GM21619 (cell line): ENCODE measurements around the gene ADAMTS6.
"Not testable (repeated sequence)": the region's sequence is repeated elsewhere in the genome, so short reads cannot be mapped to it uniquely, and the experiment has no call there.

Experiments used
- ATAC-seq: cut with Tn5 transposase; IDR thresholded peaks from one replicate; pipeline ENCODE4 v1.9.1; 2021; ENCODE audit not compliant: unreplicated experiment

Gene ADAMTS6

GRCh38 chr5:65370505-65370904 lies 111.2 kb downstream of the ADAMTS6 start:
- ATAC-seq, result not testable (repeated sequence)

DNA sequence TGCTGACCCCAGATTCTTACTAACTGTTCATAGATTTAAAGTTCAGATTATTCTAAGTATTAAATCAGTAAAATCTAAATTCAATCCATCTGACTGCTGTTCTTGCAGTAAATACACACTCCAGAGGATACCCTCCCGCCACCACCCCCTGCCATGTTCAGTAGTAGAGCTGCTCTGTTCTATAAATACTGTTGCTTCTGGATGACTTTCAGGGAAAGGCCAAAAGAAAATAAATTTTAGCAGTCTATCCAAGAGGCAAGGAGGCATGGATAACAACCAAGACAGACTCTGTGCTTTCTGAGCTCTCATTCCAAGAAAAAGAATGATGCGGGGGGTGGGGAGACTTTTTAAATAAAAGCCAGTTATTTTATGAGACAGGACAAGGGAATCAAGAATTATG lies 115.1 kb downstream of the ADAMTS6 start:
- no peak for ATAC-seq

DNA sequence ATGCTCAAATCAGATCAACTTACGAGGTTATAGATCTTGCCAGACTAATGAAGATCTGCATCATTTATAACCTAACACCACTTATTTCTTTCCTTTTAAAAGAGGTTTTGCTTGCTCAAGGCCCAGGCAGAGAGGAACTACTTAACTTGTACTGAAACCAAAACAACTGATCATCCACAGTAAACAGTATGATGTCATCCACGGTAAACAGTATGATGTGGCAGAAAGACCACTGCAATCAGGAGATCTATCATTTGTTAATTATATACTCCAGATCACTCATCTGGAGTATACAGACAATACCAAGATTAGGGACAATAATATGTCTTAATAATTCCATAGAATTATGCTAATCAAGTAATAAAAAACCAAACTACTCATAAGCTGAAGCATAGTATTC lies 116.8 kb downstream of the ADAMTS6 start:
- no peak for ATAC-seq

GRCh38 chr5:65363499-65363898 lies 118.2 kb downstream of the ADAMTS6 start:
- no peak for ATAC-seq

DNA sequence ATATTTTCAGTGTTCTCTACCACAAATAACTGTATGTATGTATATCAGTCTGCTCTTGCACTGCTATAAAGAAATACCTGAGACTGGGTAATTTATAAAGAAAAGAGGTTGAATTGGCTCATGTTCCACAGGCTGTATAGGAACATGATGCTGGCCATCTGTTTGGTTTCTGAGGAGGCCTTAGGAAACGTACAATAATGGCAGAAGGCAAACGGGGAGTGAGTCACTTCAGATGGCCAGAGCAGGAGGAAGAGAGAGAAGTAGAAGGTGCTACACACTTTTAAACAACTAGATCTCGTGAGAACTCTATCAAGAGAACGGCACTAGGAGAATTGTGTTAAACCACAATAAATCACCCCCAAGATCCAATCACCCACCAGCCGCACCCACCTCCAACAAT lies 121.7 kb downstream of the ADAMTS6 start:
- ATAC-seq, result no peak

- no peak for ATAC-seq
These were observed 122.2 kb downstream of the ADAMTS6 start for GRCh38 chr5:65359569-65359968.

GRCh38 chr5:65356274-65356673 lies 125.4 kb downstream of the ADAMTS6 start:
- ATAC-seq, result no peak

- no peak for ATAC-seq
These were observed 126.4 kb downstream of the ADAMTS6 start for GRCh38 chr5:65355301-65355700.

GRCh38 chr5:65341835-65342234 lies 139.9 kb downstream of the ADAMTS6 start:
- no peak for ATAC-seq

DNA sequence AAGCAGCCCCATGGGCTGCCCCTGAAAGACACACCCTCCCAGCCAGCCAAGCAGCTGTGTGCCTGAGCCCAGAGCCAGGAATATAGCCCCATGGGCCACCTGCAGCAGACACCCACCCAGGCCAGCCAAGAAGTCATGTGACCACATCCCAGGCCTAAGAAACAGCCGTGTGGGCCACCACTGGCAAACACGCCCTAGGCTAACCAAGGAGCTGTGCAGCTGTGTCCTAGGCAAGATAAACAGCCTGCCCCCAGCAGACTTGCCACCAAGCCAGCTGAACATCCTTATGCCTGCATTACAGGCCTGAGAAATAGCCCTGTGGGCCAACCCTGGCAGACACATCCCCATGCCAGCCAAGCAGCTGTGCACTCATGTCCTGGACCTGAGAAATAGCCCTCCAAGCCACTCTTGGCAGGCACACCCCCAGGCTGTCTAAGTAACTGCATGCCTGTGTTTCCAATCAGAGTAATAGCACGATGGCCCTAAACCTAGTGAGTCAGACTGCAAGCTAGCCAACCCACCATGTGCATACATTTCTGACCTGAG lies 143.0 kb downstream of the ADAMTS6 start:
- no peak for ATAC-seq

- no peak for ATAC-seq
These were observed 147.6 kb downstream of the ADAMTS6 start for GRCh38 chr5:65334077-65334476.

DNA sequence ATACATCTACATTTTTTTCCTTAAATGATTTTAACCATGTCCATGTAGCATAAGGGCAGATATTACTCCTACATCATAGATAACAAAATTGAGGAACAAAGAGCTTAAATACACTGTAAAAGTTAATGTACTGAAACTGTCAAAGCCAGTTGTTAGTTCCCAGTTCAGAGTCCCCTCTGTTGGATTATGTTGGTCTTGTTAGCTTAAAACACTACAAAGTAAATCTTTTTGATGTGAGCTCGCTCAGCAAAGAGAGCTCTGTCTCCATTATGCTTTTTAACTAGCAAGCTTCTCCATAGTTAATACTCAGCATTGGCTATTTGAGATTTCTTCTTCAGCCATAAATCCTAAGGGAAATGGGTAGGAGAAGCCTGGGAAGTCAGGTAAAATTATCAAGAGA lies 149.1 kb downstream of the ADAMTS6 start:
- ATAC-seq, result no peak

- no peak for ATAC-seq
These were observed 152.5 kb downstream of the ADAMTS6 start for GRCh38 chr5:65329266-65329665.

DNA sequence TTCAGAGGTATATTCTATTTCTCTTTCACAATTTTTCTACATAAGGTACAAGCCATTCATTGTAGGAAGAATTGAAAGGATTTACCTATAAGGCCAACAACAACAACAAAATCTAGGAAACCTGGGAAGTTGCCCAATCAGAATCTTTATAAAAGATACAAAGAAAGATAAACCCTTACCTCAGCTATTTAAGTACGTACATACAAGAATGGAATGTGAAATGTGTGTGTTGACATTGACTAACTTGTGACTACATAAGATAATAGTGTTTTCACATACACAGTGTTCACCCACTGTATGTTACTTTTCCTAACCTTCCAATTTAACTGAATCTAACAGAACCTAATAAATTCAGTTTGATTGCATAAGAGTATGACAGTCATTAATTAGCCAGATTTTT lies 154.1 kb downstream of the ADAMTS6 start:
- ATAC-seq, result no peak

- no peak for ATAC-seq
These were observed 154.8 kb downstream of the ADAMTS6 start for GRCh38 chr5:65326922-65327321.

- ATAC-seq, result no peak
These were observed 157.5 kb downstream of the ADAMTS6 start for GRCh38 chr5:65324226-65324625.

GRCh38 chr5:65320704-65321103 lies 161.0 kb downstream of the ADAMTS6 start:
- ATAC-seq, result not testable (repeated sequence)

DNA sequence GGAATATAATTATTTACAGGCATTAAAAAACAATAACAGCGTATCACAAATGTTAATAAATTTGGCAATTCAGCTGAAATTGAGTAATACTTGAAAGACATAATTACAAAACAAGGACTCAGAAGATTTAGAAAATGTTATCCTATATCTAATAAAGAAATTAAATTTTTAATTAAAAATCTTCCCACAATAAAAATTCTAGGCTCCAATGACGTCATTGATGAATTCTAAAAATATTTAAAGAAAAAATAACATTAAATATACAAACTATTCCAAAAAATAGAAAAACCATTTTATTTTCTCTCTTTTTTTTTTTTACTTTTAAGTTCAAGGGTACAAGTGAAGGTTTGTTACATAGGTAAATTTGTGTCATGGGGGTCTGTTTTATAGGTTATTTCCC lies 161.5 kb downstream of the ADAMTS6 start:
- no peak for ATAC-seq

GRCh38 chr5:65307931-65308330 lies 173.8 kb downstream of the ADAMTS6 start:
- ATAC-seq, result no peak

GRCh38 chr5:65307088-65307487 lies 174.6 kb downstream of the ADAMTS6 start:
- no peak for ATAC-seq

DNA sequence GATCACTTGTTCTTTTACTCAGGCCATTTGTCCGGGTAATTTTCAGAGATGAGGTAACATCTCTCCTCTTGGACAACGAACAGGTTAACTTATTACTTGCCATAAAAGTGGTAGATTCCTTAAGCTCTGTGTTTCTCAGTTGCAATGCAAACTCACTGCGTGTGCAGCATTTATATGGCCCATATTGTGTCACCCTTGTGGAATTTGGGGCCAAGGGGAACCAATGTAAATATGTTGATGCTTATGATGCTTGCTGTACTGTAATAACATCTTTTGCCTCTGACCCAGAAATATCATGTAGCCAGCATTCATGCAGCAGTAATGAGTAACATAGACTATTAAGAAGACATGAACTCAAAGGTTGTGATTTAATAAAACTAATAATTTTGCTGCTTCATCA lies 175.8 kb downstream of the ADAMTS6 start:
- ATAC-seq, result no peak

GRCh38 chr5:65299861-65300260 lies 181.9 kb downstream of the ADAMTS6 start:
- no peak for ATAC-seq

GRCh38 chr5:65296067-65296466 lies 185.7 kb downstream of the ADAMTS6 start:
- no peak for ATAC-seq

DNA sequence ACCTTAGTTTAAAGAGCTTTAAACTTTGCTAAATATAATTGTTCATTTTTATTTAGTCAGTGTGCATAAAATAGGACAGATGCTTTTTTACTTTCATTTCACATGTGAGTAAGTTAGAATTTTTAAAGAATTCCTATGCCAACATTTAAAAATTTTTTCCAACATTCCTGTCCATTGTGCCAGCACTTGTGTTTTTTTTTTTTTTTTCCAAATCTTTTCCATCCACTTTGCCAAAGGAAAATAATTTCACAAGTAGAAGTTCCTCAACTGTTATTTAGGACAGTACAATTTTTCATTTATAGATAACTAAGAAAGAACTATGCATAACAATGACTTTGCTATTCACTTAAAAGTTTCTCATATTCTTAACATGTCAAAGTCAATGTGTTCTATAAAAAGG lies 189.5 kb downstream of the ADAMTS6 start:
- no peak for ATAC-seq
